Immature natural killer cell (primary cell): ENCODE data around the gene P2RY13. TPM values are rescaled to one million over a fixed set of nuclear protein-coding genes. Genes with fewer than 3 reads are reported as not detected.

Experiments
- DNase-seq, 3 donors: peaks; one replicate each; pipeline ENCODE4 v3.0.0; 2022; ENCODE audit warnings: mixed read lengths in 1 of 3
- H3K27ac Mint-ChIP-seq, 6 donors: one replicate each; pipeline ENCODE4 v1.8.0; 2020; ENCODE audit warnings: mixed read lengths in 6 of 6, mild to moderate bottlenecking in 5 of 6, inconsistent platforms in 4 of 6, moderate library complexity in 3 of 6
- H3K27me3 Mint-ChIP-seq, 3 donors: one replicate each; pipeline ENCODE4 v1.8.0; 2020 to 2021; ENCODE audit warnings: low read depth in 3 of 3, mild to moderate bottlenecking in 3 of 3, mixed read lengths in 3 of 3, moderate library complexity in 3 of 3, inconsistent platforms in 1 of 3
- H3K36me3 Mint-ChIP-seq, 3 donors: one replicate each; pipeline ENCODE4 v1.8.0; 2020; ENCODE audit warnings: mixed read lengths in 3 of 3, inconsistent platforms in 2 of 3, mild to moderate bottlenecking in 2 of 3
- H3K4me1 Mint-ChIP-seq, 2 donors: one replicate each; pipeline ENCODE4 v1.8.0; 2020; ENCODE audit warnings: inconsistent platforms in 2 of 2, mild to moderate bottlenecking in 2 of 2, mixed read lengths in 2 of 2, moderate library complexity in 1 of 2
- H3K4me3 Mint-ChIP-seq, 5 donors: one replicate each; pipeline ENCODE4 v1.8.0; 2020; ENCODE audit warnings: mild to moderate bottlenecking in 5 of 5, mixed read lengths in 5 of 5, inconsistent platforms in 3 of 5, moderate library complexity in 3 of 5
- H3K9me3 Mint-ChIP-seq, 6 donors: one replicate each; pipeline ENCODE4 v1.8.0; 2020; ENCODE audit warnings: mild to moderate bottlenecking in 6 of 6, mixed read lengths in 6 of 6, inconsistent platforms in 4 of 6, moderate library complexity in 3 of 6
- polyA plus RNA-seq, 3 donors: library from polyadenylated mRNA; unstranded; fragments of 300-500 nt; fragmentation: Illumina TruSeq; gene quantifications; one replicate each; pipeline ENCODE4 v1.2.3, GENCODE V29; 2021

Gene P2RY13
- polyA plus RNA-seq, 3 donors from 2014 or later, result 0.18 to 0.50 TPM; not detected in 1

DNA sequence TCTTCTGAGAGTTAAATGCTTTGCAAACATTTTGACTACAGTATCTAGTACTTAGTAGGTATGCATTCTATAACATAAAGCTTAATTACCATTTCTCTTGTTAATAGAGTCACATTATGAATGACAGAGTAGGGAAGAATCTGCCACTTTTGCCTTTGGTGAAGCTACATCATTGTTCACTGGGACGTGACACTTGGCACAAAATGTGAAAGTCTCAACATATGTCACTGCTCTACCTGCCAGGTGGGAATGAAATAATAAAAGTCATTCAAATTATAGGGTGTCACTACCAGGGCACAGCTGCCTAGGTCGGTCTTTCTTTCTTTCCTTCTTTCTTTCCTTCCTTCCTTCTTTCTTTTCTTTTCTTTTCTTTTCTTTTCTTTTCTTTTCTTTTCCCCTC lies 30.3 kb downstream of the P2RY13 start:
- Mint-ChIP-seq H3K27me3 (peaks cover 0 to 6% (median 2%) of the 10 kb centered on the region in 3 donors), H3K27ac (no peak overlapping the region), H3K36me3 (no peaks in the 10 kb centered on the region), H3K9me3 (no peaks in the 10 kb centered on the region), H3K4me1 (peaks cover 4% of the 10 kb centered on the region in 2 donors), H3K4me3 (no peak overlapping the region)
- DNase-seq, result no peak

DNA sequence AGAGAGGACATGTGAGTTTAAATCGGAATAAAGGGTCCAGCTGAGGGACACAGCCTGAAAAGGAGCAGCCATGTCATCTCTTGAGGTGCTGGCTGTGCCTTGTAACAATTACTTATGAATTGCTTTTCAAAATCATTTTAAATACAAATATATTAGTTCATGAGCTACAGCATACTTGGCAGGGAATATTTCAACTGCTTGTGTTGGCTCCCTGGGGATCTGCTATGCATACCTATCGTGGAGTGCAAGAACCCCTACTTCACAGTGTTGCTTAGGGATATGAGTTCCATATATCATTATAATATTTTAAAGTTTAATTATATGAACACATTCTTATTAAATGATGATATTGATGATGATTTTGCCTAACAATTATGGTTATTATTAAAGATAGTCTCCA lies 31.9 kb downstream of the P2RY13 start:
- no peak overlapping the region for H3K4me3 Mint-ChIP-seq
- no peaks in the 10 kb centered on the region for H3K4me1 Mint-ChIP-seq
- peaks cover 0 to 8% (median 0%) of the 10 kb centered on the region in 3 donors for H3K27me3 Mint-ChIP-seq
- H3K9me3 Mint-ChIP-seq, result no peaks in the 10 kb centered on the region
- no peaks in the 10 kb centered on the region for H3K36me3 Mint-ChIP-seq
- H3K27ac Mint-ChIP-seq, result no peak overlapping the region
- DNase-seq, result no peak

- Mint-ChIP-seq H3K9me3 (no peaks in the 10 kb centered on the region), H3K4me1 (no peaks in the 10 kb centered on the region), H3K36me3 (no peaks in the 10 kb centered on the region), H3K27ac (no peak overlapping the region), H3K4me3 (no peak overlapping the region), H3K27me3 (peaks cover 0 to 10% (median 0%) of the 10 kb centered on the region in 3 donors)
- no peak for DNase-seq
Measured at GRCh38 chr3:151296226-151296625, 33.1 kb downstream of the P2RY13 start.

DNA sequence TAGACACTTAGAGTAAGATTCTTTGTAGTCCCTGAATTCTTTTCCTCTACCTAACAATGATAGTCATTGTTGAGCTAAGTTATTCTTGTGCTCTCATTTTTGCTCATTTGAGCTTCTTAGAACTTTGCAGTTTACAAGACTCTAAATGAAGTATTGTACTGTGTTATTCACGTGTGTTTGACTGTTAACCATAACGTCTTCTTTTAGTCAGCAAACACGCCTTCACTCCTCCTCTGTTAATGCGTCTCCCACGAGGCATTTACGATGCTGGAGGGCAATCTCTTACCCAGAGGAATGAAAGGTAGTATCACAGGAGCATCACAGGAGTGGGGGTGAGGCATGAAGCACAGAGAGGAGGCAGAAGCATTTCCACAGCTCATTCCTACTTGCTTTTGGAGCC lies 36.2 kb downstream of the P2RY13 start:
- Mint-ChIP-seq H3K4me3 (no peak overlapping the region), H3K27ac (no peak overlapping the region), H3K27me3 (peaks cover 0 to 7% (median 2%) of the 10 kb centered on the region in 3 donors), H3K9me3 (no peaks in the 10 kb centered on the region), H3K36me3 (no peaks in the 10 kb centered on the region), H3K4me1 (no peaks in the 10 kb centered on the region)
- DNase-seq, result no peak

GRCh38 chr3:151290673-151291072 lies 38.7 kb downstream of the P2RY13 start:
- Mint-ChIP-seq H3K9me3 (no peaks in the 10 kb centered on the region), H3K4me1 (no peaks in the 10 kb centered on the region), H3K4me3 (no peak overlapping the region), H3K27ac (no peak overlapping the region), H3K27me3 (peaks cover 0 to 7% (median 3%) of the 10 kb centered on the region in 3 donors), H3K36me3 (no peaks in the 10 kb centered on the region)
- no peak for DNase-seq

GRCh38 chr3:151289445-151289844 lies 39.9 kb downstream of the P2RY13 start:
- H3K9me3 Mint-ChIP-seq, result no peaks in the 10 kb centered on the region
- DNase-seq, result no peak
- no peaks in the 10 kb centered on the region for H3K36me3 Mint-ChIP-seq
- H3K27ac Mint-ChIP-seq, result no peak overlapping the region
- peaks cover 0 to 5% (median 3%) of the 10 kb centered on the region in 3 donors for H3K27me3 Mint-ChIP-seq
- no peaks in the 10 kb centered on the region for H3K4me1 Mint-ChIP-seq
- no peak overlapping the region for H3K4me3 Mint-ChIP-seq

GRCh38 chr3:151285940-151286339 lies 43.4 kb downstream of the P2RY13 start:
- H3K36me3 Mint-ChIP-seq, result no peaks in the 10 kb centered on the region
- no peaks in the 10 kb centered on the region for H3K9me3 Mint-ChIP-seq
- H3K4me1 Mint-ChIP-seq, result no peaks in the 10 kb centered on the region
- no peak overlapping the region for H3K27ac Mint-ChIP-seq
- no peak overlapping the region for H3K4me3 Mint-ChIP-seq
- no peak for DNase-seq
- peaks cover 0 to 2% (median 0%) of the 10 kb centered on the region in 3 donors for H3K27me3 Mint-ChIP-seq

DNA sequence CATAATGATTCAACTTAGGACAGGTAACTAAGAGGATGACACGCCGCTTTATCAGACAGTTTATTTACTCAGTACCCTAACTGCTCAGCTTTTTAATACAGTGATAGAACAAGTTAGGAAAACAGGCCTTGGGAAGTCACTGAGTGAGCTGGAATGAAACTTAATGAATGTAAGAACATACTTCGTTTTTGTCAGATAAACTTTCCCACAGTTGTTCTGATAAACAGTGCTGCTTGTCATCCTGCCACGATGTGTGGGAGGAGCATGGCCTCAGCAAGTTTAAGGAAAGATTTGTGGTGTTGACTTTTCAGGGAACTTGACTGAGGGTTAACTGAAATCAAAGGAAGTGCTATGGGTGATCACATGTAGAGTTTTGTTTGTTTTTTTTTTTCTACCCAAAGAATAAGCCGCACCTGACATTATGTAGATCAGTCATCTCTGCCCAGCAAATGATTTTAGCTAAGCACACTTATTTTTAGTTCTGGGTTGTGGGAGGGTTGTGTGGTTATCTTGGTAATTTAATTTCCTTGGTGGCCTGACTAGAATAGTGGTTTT lies 45.4 kb downstream of the P2RY13 start:
- peaks cover 0 to 1% (median 0%) of the 10 kb centered on the region in 3 donors for H3K27me3 Mint-ChIP-seq
- no peak for DNase-seq
- no peak overlapping the region for H3K4me3 Mint-ChIP-seq
- no peaks in the 10 kb centered on the region for H3K9me3 Mint-ChIP-seq
- peaks cover 0 to 2% of the 10 kb centered on the region in 2 donors for H3K4me1 Mint-ChIP-seq
- no peaks in the 10 kb centered on the region for H3K36me3 Mint-ChIP-seq
- H3K27ac Mint-ChIP-seq, result peak overlapping the region in 1 of 6 donors; percentile 12

- Mint-ChIP-seq H3K27me3 (peaks cover 0 to 1% (median 0%) of the 10 kb centered on the region in 3 donors), H3K27ac (no peak overlapping the region), H3K4me3 (no peak overlapping the region)
Measured at GRCh38 chr3:151283387-151283786, 46.0 kb downstream of the P2RY13 start.

DNA sequence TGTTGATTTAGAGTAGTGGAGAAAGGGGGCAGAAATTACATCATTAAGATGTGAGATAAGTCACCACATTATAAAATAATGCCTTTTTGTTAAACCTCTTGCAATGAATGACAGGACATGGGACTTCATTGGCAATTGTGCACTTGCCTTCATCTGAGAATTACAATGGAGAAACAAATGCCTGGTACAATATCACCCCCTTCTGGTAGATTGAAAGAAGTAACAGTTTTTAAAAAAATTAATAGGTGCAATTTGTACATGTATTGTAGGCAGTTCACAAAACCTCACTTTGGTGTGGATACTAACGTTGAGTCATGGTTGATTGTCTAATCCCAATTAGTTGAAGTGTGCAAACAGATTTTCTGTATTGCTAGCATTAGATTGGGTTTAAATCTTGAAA lies 46.4 kb downstream of the P2RY13 start:
- Mint-ChIP-seq H3K9me3 (no peaks in the 10 kb centered on the region), H3K4me1 (peaks cover 8 to 13% of the 10 kb centered on the region in 2 donors), H3K4me3 (no peak overlapping the region), H3K27me3 (peaks cover 0 to 1% (median 0%) of the 10 kb centered on the region in 3 donors), H3K27ac (no peak overlapping the region), H3K36me3 (no peaks in the 10 kb centered on the region)
- peak; percentile 55 to 68 (median 60) for DNase-seq

More at GRCh38 chr3:151283387-151283786, 46.0 kb downstream of the P2RY13 start:
- no peak for DNase-seq
- H3K9me3 Mint-ChIP-seq, result no peaks in the 10 kb centered on the region
- no peaks in the 10 kb centered on the region for H3K36me3 Mint-ChIP-seq
- peaks cover 5 to 8% of the 10 kb centered on the region in 2 donors for H3K4me1 Mint-ChIP-seq

- Mint-ChIP-seq H3K4me1 (peaks cover 9 to 17% of the 10 kb centered on the region in 2 donors), H3K27ac (peak overlapping the region in 1 of 6 donors; percentile 28), H3K36me3 (no peaks in the 10 kb centered on the region), H3K4me3 (no peak overlapping the region), H3K9me3 (no peaks in the 10 kb centered on the region), H3K27me3 (no peaks in the 10 kb centered on the region)
- DNase-seq, result no peak
Measured at GRCh38 chr3:151281671-151282324, 47.6 kb downstream of the P2RY13 start.

- DNase-seq, result no peak
- Mint-ChIP-seq H3K4me1 (peaks cover 16 to 32% of the 10 kb centered on the region in 2 donors), H3K36me3 (no peaks in the 10 kb centered on the region), H3K27ac (peak within 1 kb of the TSS in 5 of 6 donors; percentile 11 to 85 (median 81)), H3K27me3 (peaks cover 0 to 2% (median 0%) of the 10 kb centered on the region in 3 donors), H3K9me3 (no peaks in the 10 kb centered on the region), H3K4me3 (peak within 1 kb of the TSS in 2 of 5 donors; percentile 40 to 48)
Measured at GRCh38 chr3:151278230-151278629, 51.1 kb downstream of the P2RY13 start, which contains the start of gene P2RY14. Gene P2RY14, minus strand, starts transcription at chr3:151278542. Its CDS starts 64,226 bp downstream, at chr3:151214316.

- peaks cover 0 to 2% (median 0%) of the 10 kb centered on the region in 3 donors for H3K27me3 Mint-ChIP-seq
- peak; percentile 22 to 39 (median 38) for DNase-seq
- H3K27ac Mint-ChIP-seq, result peak overlapping the region; percentile 13 to 90 (median 78)
- H3K9me3 Mint-ChIP-seq, result no peaks in the 10 kb centered on the region
- H3K36me3 Mint-ChIP-seq, result no peaks in the 10 kb centered on the region
- peak overlapping the region in 4 of 5 donors; percentile 4 to 62 (median 24) for H3K4me3 Mint-ChIP-seq
- H3K4me1 Mint-ChIP-seq, result peaks cover 16 to 32% of the 10 kb centered on the region in 2 donors
Measured at GRCh38 chr3:151276687-151277042, 52.7 kb downstream of the P2RY13 start.
